GM23338 (cell line): Measurements from ENCODE around the gene DMWD.

Experiments
- EZH2 ChIP-seq: fragments of 200-600 bp; sonication (generic); IDR thresholded peaks from one replicate; pipeline ENCODE4 v1.8.0; 2017; ENCODE audit warnings: antibody characterized with exemption, mild to moderate bottlenecking, low read depth; ENCODE audit not compliant: unreplicated experiment
- EZH2phosphoT487 ChIP-seq: fragments of 200-600 bp; sonication (generic); IDR thresholded peaks from one replicate; pipeline ENCODE4 v1.8.1; 2018; ENCODE audit warnings: antibody characterized with exemption; ENCODE audit not compliant: unreplicated experiment
- TF ChIP-seq, protein P1 (sequence below), 2 experiments: fragments of 200-600 bp in 1 of 2; sonication (generic) in 1 of 2; conservative IDR thresholded peaks; 2 replicates each; pipeline versions ENCODE4 v1.5.1 to v1.6.1; 2016 to 2017; ENCODE audit warnings: antibody characterized with exemption in 2 of 2, low read depth in 2 of 2, mild to moderate bottlenecking in 2 of 2, moderate library complexity in 1 of 2

DNA sequence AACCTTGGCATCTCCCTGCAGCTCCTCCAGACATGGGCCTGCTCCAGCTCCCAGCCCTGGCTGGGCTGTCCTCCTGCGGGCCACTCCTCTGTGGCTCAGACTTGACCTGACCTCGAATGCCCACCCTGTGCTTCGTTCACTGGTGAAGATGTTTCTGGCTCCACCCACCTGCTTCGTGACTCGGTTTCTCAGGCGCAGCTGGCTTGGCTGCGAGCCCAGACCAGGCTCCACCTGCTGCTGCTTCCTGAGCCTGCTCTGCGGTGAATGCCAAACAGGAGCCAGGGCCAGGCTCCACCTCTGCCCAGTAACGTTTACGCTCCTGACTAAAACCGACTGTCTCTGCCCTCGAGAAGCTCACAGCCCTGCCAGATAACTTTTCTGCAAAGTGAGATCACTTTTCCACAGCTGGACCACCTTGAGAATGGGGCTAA lies 31.4 kb upstream of the DMWD start:
- TF ChIP-seq EZH2phosphoT487: no peak
- TF ChIP-seq, protein P1, sequence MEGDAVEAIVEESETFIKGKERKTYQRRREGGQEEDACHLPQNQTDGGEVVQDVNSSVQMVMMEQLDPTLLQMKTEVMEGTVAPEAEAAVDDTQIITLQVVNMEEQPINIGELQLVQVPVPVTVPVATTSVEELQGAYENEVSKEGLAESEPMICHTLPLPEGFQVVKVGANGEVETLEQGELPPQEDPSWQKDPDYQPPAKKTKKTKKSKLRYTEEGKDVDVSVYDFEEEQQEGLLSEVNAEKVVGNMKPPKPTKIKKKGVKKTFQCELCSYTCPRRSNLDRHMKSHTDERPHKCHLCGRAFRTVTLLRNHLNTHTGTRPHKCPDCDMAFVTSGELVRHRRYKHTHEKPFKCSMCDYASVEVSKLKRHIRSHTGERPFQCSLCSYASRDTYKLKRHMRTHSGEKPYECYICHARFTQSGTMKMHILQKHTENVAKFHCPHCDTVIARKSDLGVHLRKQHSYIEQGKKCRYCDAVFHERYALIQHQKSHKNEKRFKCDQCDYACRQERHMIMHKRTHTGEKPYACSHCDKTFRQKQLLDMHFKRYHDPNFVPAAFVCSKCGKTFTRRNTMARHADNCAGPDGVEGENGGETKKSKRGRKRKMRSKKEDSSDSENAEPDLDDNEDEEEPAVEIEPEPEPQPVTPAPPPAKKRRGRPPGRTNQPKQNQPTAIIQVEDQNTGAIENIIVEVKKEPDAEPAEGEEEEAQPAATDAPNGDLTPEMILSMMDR (conservative IDR thresholded peaks at IDR 0.05; ENCODE audit: low read depth in 2 of 2): no peak
- no peak for TF ChIP-seq EZH2
